ENCODE results near the gene SLC44A3.

SLC44A3 gene

DNA sequence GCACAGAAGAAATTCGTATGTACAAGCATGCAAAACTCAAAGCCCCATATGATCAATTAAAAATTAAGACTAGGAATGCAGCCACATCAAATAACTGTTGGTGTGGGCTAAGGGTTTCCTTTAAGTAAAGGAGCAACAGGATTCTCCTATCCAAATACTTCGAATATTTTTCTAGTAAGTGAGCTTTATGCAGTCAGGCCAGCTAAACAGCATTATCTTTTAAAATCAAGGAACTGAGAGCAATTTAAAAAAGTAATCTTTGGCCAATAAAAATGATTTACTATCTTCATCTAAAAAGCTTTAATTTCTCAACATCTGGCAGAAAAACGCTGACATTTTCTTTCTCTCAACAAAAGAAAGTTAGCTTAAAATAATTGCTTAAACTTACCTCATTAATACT, 87.0 kb downstream of the SLC44A3 start:
- DNase-seq (ENCODE audit: low read depth in 2 of 2), result no peak

DNA sequence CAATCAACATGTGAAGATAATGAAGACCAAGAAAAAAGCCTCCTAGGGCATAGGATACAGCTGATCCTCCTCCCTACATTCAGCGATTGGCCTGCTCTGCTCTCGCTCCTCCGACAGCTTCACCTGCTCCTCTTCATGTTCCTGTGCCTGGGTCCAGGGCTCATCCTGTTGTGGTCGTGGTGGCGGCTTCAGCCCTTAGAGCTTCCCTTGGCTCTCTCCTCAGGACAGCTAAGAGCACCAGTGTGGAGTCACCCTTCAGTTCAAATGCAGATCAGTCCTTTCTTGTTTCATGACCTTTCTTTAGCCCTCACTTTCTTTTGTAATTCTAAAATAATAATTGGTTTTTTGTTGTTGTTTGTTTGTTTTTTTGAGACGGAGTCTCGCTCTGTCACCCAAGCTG, 88.0 kb downstream of the SLC44A3 start:
- DNase-seq (ENCODE audit: low read depth in 2 of 2), result no peak

GRCh38 chr1:94908965-94909364, 88.8 kb downstream of the SLC44A3 start:
- no peak for DNase-seq (ENCODE audit: low read depth in 2 of 2)

- DNase-seq (ENCODE audit: low read depth in 2 of 2), result no peak
Observed at GRCh38 chr1:94909486-94909885, 89.3 kb downstream of the SLC44A3 start.

DNA sequence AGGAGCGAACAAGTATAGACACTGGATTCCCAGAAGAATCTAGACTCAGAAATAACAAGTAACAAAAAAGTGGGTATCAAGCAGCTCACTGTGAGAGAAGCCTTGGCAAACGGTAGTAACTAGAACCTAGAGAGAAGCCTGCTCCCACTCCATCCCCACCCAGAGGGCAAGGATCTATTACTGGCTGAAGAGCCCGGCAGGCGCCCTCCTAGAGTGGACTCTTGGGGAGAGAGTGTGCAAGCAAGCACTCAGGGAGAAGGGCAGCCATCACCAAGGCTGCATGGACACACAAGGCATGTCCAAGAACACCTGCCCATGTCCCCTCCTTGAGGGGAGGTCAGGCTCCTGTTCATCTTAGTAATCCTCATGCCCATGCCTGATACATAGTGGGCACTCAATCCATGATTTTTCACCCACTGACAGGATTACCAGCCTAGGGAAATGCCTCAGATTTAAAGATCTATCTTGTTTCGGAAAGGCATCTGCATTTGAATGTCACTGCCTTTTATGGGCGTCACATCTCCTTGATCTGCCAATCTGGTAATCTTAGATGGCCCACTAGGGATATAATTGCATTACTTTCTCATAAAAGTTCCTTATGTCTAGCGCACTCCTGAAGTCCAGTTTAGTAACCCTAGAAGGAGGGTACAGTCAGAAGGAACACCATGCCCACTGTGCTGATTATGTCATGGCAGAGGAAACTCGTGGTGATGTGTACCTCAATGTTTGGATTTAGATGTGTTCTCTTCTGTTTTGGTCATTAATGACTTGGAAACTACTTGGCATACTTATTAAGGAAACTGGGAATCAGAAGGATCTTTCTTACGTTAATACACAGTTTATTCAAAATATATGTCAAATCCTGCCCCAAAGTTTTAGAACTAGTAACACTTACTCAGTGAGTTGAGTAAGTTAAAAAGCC, 92.4 kb downstream of the SLC44A3 start:
- no peak for DNase-seq (ENCODE audit: low read depth in 2 of 2)

- no peak for DNase-seq (ENCODE audit: low read depth in 2 of 2)
Observed at GRCh38 chr1:94917251-94917650, 97.1 kb downstream of the SLC44A3 start.

GRCh38 chr1:94919241-94920030, 99.3 kb downstream of the SLC44A3 start:
- no peak for DNase-seq (ENCODE audit: low read depth in 2 of 2)

DNA sequence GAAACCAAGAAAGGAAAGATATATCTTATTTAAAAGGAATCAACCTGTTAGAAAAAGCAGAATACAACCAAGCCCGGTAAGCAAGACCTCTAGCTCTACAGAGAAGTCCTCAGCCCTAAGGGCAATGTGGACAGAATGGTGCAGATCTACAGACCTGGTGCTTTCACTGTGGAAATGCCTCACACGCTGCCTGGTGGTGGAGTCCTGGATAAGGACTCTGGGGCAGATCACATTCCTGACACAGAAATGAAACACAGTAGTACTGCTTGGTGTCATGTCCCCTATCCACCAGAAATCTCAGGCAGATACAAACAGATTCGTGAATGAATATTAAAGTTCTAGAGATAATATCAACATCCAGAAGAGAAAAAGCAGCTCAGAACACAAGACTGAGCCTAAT, 99.9 kb downstream of the SLC44A3 start:
- no peak for DNase-seq (ENCODE audit: low read depth in 2 of 2)

GRCh38 chr1:94921977-94922376, 101.8 kb downstream of the SLC44A3 start:
- DNase-seq (ENCODE audit: low read depth in 2 of 2), result no peak

DNA sequence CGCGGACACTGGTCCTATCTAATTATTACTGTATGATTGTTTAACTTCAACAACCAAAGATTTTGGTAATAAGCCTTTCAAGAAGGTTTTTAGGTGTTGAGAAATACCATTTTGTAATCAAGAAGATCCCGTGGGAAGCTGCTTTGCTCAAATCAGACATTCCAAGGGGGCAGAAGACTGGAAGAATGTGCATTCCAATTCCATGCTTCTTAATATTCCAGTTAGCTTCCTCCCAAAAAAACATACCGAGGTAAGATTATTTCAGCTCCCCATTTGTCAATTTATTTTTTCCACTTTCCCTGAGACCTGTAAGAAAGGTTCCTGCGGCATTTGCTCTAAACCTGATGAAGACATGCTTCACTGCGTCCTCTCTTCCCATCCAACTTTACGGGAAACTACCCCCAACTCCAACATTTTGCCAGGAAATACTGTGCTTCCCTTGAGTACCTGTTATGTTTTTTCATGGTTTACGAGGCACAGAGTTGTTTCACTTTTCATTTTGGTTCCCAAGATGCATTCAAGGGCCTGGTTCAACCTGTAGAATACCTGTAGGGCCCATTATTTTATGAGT, 102.7 kb downstream of the SLC44A3 start:
- DNase-seq (ENCODE audit: low read depth in 2 of 2), result no peak

DNA sequence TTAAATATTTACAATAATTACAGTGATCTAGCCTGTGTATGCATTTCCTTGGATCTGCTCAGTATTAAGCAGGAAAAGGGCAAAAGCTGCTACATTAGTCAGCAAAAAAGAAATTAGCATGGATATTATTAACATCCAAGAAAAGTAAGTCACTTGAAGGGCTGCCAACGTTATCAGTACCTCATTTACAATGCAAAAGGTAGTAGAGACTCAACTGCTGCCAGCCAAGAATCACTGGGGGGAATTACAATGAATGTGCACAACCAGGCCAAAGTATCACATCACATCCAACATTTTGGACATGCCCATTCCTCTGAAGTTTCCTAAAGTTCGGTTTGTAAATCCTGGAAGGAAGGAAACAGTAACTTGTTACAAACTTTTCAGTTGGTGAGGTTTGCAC, 104.8 kb downstream of the SLC44A3 start:
- DNase-seq (ENCODE audit: low read depth in 2 of 2), result no peak

- DNase-seq (ENCODE audit: low read depth in 2 of 2), result no peak
Observed at GRCh38 chr1:94925561-94926125, 105.5 kb downstream of the SLC44A3 start.

GRCh38 chr1:94926126-94926914, 106.2 kb downstream of the SLC44A3 start:
- no peak for DNase-seq (ENCODE audit: low read depth in 2 of 2)

- DNase-seq (ENCODE audit: low read depth in 2 of 2), result peak; percentile 50 to 63
Observed at GRCh38 chr1:94926915-94927404, 106.8 kb downstream of the SLC44A3 start, which contains the start of gene CNN3. TSS of gene CNN3 (minus strand) at chr1:94927110. CDS start at chr1:94926894, 216 bp downstream.

GRCh38 chr1:94927405-94928175, 107.4 kb downstream of the SLC44A3 start:
- DNase-seq (ENCODE audit: low read depth in 2 of 2), result no peak

DNA sequence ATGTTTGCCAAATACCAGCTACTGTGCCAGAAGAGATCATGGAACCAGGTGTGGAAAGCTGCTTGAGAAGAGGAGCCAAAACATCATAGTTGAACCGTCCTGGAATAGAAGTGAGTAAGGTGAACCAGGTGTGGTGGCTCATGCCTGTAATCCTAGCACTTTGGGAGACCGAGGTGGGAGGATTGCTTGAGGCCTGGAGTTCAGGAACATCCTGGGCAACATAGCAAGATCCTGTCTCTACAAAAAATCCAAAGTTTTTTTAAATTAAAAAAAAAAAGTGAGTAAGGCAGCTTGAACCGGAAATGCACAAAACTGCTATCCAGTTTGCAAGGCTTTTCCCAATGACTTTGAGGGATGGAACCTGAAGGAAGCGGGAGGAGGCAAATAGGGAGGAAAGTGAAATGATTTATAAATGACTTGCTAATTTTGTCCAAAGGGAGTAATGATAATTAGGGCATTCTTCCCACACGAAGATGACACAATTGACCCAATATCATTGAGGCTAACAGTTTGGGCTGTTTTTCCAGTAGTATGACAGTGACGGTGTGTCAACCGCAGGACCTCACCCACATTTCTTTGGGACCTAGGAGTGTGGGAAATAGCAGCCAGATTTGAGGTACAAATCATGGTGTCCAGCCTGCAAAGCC, 108.3 kb downstream of the SLC44A3 start:
- no peak for DNase-seq (ENCODE audit: low read depth in 2 of 2)

GRCh38 chr1:94929351-94930217, 109.4 kb downstream of the SLC44A3 start:
- DNase-seq (ENCODE audit: low read depth in 2 of 2), result no peak

DNA sequence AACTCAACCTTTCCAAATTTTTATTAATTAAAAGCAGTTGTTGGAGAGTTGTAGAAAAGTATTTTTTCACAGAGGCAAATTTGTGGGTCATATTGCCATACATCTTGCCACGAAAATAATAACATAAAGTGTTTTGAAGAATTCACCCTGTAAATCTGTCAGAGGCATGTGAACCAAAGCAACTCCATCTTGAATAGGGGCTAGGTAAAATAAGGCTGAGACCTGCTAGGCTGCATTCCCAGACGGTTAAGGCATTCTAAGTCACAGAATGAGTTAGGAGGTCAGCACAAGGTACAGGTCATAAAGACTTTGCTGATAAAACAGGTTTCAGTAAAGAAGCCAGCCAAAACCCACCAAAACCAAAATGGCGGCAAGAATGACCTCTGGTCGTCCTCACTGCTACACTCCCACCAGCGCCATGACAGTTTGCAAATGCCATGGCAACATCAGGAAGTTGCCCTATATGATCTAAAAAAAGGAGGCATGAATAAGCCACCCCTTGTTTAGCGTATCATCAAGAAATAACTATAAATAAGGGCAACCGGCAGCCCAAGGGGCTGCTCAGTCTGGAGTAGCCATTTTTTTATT, 111.2 kb downstream of the SLC44A3 start:
- DNase-seq (ENCODE audit: low read depth in 2 of 2), result no peak

All from stimulated activated CD8-positive, alpha-beta memory T cell treated with anti-CD3 and anti-CD28 coated beads, Interleukin-15, amount 100 ng/mL, for 4 hours (primary cell).